GM10248 (cell line): ENCODE measurements around the gene KLHL6.
"Not testable (repeated sequence)": the region's sequence is repeated elsewhere in the genome, so short reads cannot be mapped to it uniquely, and the experiment has no call there.

Source experiments
- CTCF ChIA-PET: fragments of 300-600 bp; sonication (Branson Sonifier 250); formaldehyde crosslinking; extraction: SDS; loops from one replicate; lab custom pipeline; 2021; ENCODE audit warnings: antibody characterized with exemption; lab: Yijun Ruan, JAX
- POLR2A ChIA-PET: fragments of 350-650 bp; sonication (Branson Sonifier 250); formaldehyde crosslinking; extraction: SDS; loops from one replicate; lab custom pipeline; 2020; ENCODE audit warnings: antibody characterized with exemption; lab: Yijun Ruan, JAX
- DNase-seq: peaks from one replicate; pipeline ENCODE4 v3.0.0; 2012; ENCODE audit errors: extremely low spot score
- TF ChIP-seq, protein P1 (sequence below): IDR thresholded peaks from 2 replicates; pipeline ENCODE4 v1.5.1; 2012; ENCODE audit warnings: mild to moderate bottlenecking, low read depth; ENCODE audit errors: extremely low read depth, missing control alignments, control extremely low read depth

KLHL6 gene

GRCh38 chr3:183524476-183524875, 31.0 kb downstream of the KLHL6 start:
- TF ChIP-seq, protein P1, sequence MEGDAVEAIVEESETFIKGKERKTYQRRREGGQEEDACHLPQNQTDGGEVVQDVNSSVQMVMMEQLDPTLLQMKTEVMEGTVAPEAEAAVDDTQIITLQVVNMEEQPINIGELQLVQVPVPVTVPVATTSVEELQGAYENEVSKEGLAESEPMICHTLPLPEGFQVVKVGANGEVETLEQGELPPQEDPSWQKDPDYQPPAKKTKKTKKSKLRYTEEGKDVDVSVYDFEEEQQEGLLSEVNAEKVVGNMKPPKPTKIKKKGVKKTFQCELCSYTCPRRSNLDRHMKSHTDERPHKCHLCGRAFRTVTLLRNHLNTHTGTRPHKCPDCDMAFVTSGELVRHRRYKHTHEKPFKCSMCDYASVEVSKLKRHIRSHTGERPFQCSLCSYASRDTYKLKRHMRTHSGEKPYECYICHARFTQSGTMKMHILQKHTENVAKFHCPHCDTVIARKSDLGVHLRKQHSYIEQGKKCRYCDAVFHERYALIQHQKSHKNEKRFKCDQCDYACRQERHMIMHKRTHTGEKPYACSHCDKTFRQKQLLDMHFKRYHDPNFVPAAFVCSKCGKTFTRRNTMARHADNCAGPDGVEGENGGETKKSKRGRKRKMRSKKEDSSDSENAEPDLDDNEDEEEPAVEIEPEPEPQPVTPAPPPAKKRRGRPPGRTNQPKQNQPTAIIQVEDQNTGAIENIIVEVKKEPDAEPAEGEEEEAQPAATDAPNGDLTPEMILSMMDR: no peak
- DNase-seq: no peak
- ChIA-PET CTCF (no interaction called here), POLR2A (no interaction called here)

DNA sequence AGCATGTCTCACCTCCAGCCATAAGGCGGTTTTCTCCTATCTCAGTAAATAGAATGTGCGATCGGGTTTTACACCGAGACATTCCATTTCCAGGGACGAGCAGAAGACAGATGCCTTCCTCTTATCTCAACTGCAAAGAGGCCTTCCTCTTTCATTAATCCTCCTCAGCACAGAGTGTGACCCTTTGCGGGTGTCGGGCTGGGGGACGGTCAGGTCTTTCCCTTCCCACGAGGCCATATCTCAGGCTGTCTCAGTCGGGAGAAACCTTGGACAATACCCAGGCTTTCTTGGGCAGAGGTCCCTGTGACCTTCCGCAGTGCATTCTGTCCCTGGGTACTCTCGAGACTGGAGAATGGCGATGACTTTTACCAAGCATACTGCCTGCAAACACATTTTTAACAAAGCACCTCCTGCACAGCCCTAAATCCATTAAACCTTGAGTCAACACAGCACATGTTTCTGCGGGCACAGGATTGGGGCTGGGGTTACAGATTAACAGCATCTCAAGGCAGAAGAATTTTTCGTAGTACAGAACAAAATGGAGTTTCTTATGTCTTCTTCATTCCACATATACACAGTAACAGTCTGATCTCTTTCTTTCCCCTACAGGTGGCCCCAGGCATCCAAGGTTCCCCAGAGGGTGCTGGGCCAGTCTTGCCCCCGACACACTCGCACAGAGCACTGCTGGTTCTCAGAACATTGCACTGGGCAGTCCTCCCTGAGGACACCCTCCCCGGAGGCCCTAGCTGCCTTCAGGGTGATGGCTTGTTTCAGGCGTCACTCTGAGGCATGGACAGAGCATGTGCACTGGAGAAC, 34.6 kb downstream of the KLHL6 start:
- POLR2A ChIA-PET, DNase-seq: not testable (repeated sequence)

DNA sequence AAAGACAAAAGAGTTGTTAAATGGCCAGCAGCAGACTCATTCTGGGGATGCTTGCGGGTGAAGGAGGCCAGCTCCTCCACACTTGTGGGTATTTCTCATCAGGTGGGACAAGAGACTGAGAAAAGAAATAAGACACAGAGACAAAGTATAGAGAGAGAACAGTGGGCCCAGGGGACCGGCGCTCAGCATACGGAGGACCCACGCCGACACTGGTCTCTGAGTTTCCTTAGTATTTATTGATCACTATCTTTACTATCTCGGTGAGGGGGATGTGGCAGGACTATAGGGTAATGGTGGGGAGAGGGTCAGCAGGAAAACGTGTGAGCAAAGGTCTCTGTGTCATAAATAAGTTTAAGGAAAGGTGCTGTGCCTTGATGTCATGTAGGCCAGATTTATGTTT, 35.2 kb downstream of the KLHL6 start:
- POLR2A ChIA-PET, DNase-seq: not testable (repeated sequence)
- CTCF ChIA-PET: interaction anchor here (1.0 to 1.5 kb wide), 2 partner anchors 8 to 13 kb away, joined by 3 to 4 read pairs; no protein-coding TSS in a partner anchor

More for the DNA sequence above, 34.6 kb downstream of the KLHL6 start:
- CTCF ChIA-PET: not testable (repeated sequence)

- TF ChIP-seq, protein P1: no peak
- CTCF ChIA-PET: interaction anchor here (0.8 to 1.5 kb wide), 3 partner anchors 8 to 15 kb away, joined by 3 to 4 read pairs (median 3); no protein-coding TSS in a partner anchor
- no peak for DNase-seq
- POLR2A ChIA-PET: no interaction called here
Observed at GRCh38 chr3:183519891-183520290, 35.6 kb downstream of the KLHL6 start.

- CTCF ChIA-PET: interaction anchor here (0.8 to 1.6 kb wide), 8 partner anchors 9 to 248 kb away, joined by 3 to 5 read pairs (median 4); no protein-coding TSS in a partner anchor
- TF ChIP-seq, protein P1: no peak
- no peak for DNase-seq
Observed at GRCh38 chr3:183518491-183519251, 36.8 kb downstream of the KLHL6 start.

GRCh38 chr3:183517607-183518006, 37.9 kb downstream of the KLHL6 start:
- TF ChIP-seq, protein P1: no peak
- DNase-seq: no peak
- CTCF ChIA-PET: interaction anchor here (0.8 to 1.6 kb wide), 6 partner anchors 9 to 249 kb away, joined by 3 to 5 read pairs (median 4); no protein-coding TSS in a partner anchor
- POLR2A ChIA-PET: no interaction called here

More at GRCh38 chr3:183518491-183519251, 36.8 kb downstream of the KLHL6 start:
- POLR2A ChIA-PET: no interaction called here
